Measurements from ENCODE around the gene FLRT2.

Gene FLRT2

DNA sequence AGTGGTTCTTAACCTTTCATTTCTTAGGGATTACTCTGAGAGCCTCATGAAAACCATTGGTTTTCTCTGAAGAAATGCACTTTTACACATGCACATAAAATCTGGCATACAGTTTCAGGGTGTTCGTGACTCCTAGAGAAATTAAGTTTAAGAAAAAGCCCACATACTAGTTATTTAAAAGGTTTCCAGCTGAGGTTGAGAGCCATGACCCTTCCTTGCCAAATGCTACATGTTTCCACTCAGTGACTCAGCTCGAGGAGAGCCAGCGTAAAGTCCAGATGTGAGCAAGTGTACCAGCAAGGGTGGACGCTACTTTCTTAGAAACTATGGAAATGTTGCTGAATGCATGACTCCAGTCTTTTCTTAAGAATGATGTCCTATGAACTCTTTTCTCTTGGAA lies 42.7 kb upstream of the FLRT2 start:
- no peak overlapping the region for H3K27ac ChIP-seq
- H3K36me3 ChIP-seq, result no peaks in the 10 kb centered on the region
- no peaks in the 10 kb centered on the region for H3K9me3 ChIP-seq (ENCODE audit: severe bottlenecking)
- no peak for DNase-seq
- TF ChIP-seq, protein P1, sequence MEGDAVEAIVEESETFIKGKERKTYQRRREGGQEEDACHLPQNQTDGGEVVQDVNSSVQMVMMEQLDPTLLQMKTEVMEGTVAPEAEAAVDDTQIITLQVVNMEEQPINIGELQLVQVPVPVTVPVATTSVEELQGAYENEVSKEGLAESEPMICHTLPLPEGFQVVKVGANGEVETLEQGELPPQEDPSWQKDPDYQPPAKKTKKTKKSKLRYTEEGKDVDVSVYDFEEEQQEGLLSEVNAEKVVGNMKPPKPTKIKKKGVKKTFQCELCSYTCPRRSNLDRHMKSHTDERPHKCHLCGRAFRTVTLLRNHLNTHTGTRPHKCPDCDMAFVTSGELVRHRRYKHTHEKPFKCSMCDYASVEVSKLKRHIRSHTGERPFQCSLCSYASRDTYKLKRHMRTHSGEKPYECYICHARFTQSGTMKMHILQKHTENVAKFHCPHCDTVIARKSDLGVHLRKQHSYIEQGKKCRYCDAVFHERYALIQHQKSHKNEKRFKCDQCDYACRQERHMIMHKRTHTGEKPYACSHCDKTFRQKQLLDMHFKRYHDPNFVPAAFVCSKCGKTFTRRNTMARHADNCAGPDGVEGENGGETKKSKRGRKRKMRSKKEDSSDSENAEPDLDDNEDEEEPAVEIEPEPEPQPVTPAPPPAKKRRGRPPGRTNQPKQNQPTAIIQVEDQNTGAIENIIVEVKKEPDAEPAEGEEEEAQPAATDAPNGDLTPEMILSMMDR (IDR thresholded peaks at IDR 0.05; ENCODE audit: low read depth, low read length), result no peak
- H3K27me3 ChIP-seq (ENCODE audit: insufficient read depth, low read depth, severe bottlenecking), result no peaks in the 10 kb centered on the region
- H3K4me3 ChIP-seq (ENCODE audit: low read depth, low read length), result no peak overlapping the region

DNA sequence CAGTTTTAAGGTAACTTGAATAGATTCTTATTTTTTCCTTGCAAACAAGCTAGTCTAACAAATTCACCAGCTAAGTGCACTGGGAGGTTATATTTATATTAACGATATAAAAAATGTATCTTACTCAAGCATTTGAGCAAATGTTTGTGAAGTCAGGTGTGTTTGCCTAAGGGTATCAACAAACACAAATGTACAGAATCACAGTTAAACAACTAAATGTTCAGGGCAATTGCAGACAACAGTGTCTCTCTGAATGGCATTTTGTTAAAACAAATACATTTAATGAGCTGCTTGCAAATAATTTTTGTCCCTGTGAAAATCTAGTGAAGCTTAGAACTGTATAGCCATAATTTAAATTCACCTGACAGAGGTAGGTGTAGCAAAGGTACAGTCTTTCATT lies 28.2 kb upstream of the FLRT2 start:
- Histone ChIP-seq H3K4me3 (ENCODE audit: low read depth, low read length) (no peak overlapping the region), H3K27me3 (ENCODE audit: insufficient read depth, low read depth, severe bottlenecking) (no peaks in the 10 kb centered on the region), H3K27ac (no peak overlapping the region), H3K9me3 (ENCODE audit: severe bottlenecking) (no peaks in the 10 kb centered on the region), H3K36me3 (no peaks in the 10 kb centered on the region)
- DNase-seq, result no peak
- TF ChIP-seq, protein P1 (IDR thresholded peaks at IDR 0.05; ENCODE audit: low read depth, low read length), result no peak

DNA sequence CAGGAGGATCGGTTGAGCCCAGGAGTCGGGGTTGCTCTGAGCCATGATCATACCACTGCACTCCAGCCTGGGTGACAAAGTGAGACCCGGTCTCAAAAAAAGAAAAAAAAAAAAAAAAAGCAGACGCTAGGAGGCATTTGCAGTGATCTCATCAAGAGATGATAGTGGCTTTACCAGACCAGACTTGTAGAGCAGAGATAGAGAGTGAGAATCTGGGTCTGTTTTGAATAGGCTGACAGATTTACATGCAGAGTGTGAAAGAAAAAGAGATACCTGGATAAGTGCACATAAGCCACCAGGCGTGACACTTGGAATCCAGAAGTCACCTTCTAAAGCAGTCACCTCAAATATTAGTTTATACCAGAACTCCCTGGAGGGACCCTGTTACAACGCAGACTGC lies 21.1 kb upstream of the FLRT2 start:
- no peak overlapping the region for H3K27ac ChIP-seq
- H3K36me3 ChIP-seq, result no peaks in the 10 kb centered on the region
- no peak for DNase-seq
- no peak overlapping the region for H3K4me3 ChIP-seq (ENCODE audit: low read depth, low read length)
- H3K27me3 ChIP-seq (ENCODE audit: insufficient read depth, low read depth, severe bottlenecking), result no peaks in the 10 kb centered on the region
- H3K9me3 ChIP-seq (ENCODE audit: severe bottlenecking), result no peaks in the 10 kb centered on the region
- TF ChIP-seq, protein P1 (IDR thresholded peaks at IDR 0.05; ENCODE audit: low read depth, low read length), result no peak

DNA sequence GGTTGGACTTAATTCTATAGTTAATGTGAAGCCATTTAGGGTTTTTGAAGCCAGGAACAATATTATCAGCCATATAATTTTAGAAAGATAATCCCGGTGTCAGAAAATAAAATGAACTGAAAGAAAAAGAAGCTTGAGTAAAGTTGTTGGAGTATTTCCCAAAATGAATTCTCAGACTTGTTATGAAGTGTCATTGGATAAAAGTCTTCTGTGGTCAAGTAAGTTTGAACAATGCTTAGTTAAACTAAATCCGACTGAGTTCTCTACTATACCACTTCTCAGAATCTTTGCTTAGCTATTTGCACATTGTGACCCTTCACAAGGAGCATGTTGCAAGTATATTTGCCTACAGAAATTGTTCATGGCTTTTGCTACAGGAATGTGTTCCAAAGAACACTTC lies 17.5 kb upstream of the FLRT2 start:
- no peak overlapping the region for H3K4me3 ChIP-seq (ENCODE audit: low read depth, low read length)
- no peaks in the 10 kb centered on the region for H3K36me3 ChIP-seq
- DNase-seq, result no peak
- H3K27ac ChIP-seq, result no peak overlapping the region
- no peaks in the 10 kb centered on the region for H3K9me3 ChIP-seq (ENCODE audit: severe bottlenecking)
- TF ChIP-seq, protein P1 (IDR thresholded peaks at IDR 0.05; ENCODE audit: low read depth, low read length), result no peak
- H3K27me3 ChIP-seq (ENCODE audit: insufficient read depth, low read depth, severe bottlenecking), result no peaks in the 10 kb centered on the region

DNA sequence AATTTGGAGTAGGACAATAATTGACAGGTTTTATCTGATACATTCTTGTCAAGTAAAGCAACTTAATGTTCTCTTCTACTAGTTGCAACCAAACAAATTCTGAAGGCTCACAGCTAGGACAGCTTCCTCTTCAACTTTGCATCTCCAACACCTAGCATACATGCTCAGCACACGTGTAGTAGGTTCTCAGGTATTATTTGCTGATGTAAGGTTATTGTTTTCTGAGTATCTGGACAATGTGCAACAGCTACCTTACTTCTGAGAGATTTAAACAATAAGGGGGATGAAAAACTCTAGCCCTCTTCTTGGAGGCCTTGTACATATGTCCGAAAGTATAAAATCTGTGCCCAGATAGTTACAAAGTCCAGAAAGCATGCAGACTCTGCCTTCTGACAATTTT lies 15.5 kb upstream of the FLRT2 start:
- H3K4me3 ChIP-seq (ENCODE audit: low read depth, low read length), result no peak overlapping the region
- no peak for DNase-seq
- no peak overlapping the region for H3K27ac ChIP-seq
- TF ChIP-seq, protein P1 (IDR thresholded peaks at IDR 0.05; ENCODE audit: low read depth, low read length), result no peak
- H3K27me3 ChIP-seq (ENCODE audit: insufficient read depth, low read depth, severe bottlenecking), result no peaks in the 10 kb centered on the region
- no peaks in the 10 kb centered on the region for H3K36me3 ChIP-seq
- H3K9me3 ChIP-seq (ENCODE audit: severe bottlenecking), result no peaks in the 10 kb centered on the region
